ENCODE results near the gene BAZ2B.

GRCh38 chr2:159281002-159281401 is 335.3 kb downstream of the BAZ2B start:
- TF ChIP-seq POLR2A (IDR thresholded peaks at IDR 0.05), result no peak
- TF ChIP-seq, protein P1, sequence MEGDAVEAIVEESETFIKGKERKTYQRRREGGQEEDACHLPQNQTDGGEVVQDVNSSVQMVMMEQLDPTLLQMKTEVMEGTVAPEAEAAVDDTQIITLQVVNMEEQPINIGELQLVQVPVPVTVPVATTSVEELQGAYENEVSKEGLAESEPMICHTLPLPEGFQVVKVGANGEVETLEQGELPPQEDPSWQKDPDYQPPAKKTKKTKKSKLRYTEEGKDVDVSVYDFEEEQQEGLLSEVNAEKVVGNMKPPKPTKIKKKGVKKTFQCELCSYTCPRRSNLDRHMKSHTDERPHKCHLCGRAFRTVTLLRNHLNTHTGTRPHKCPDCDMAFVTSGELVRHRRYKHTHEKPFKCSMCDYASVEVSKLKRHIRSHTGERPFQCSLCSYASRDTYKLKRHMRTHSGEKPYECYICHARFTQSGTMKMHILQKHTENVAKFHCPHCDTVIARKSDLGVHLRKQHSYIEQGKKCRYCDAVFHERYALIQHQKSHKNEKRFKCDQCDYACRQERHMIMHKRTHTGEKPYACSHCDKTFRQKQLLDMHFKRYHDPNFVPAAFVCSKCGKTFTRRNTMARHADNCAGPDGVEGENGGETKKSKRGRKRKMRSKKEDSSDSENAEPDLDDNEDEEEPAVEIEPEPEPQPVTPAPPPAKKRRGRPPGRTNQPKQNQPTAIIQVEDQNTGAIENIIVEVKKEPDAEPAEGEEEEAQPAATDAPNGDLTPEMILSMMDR (IDR thresholded peaks at IDR 0.05), result no peak

All from testis (tissue), 2 donors.